Left ventricle myocardium inferior (tissue), 1 donor: ENCODE data around the gene HES5. TPM values are rescaled to one million over a fixed set of nuclear protein-coding genes. Genes with fewer than 3 reads are reported as not detected.
A peak's percentile ranks its signal among the peaks of the same experiment; 100 is the strongest.

Experiments used
- DNase-seq: peaks from one replicate; pipeline ENCODE4 v3.0.0-alpha.2; 2020
- H3K27ac ChIP-seq: fragments of 200-600 bp; replicated peaks from 2 replicates; pipeline ENCODE4 v1.8.0; 2021
- H3K27me3 ChIP-seq: fragments of 200-600 bp; 2 replicates; pipeline ENCODE4 v1.8.0; 2021; ENCODE audit warnings: low read depth
- H3K36me3 ChIP-seq: fragments of 200-600 bp; 2 replicates; pipeline ENCODE4 v1.8.0; 2021
- H3K4me1 ChIP-seq: fragments of 200-600 bp; 2 replicates; pipeline ENCODE4 v1.8.0; 2021
- H3K4me3 ChIP-seq: fragments of 200-600 bp; 2 replicates; pipeline ENCODE4 v1.8.0; 2021; ENCODE audit warnings: mild to moderate bottlenecking, moderate library complexity
- H3K9me3 ChIP-seq: fragments of 200-600 bp; replicated peaks from 2 replicates; pipeline ENCODE4 v1.8.0; 2021
- CTCF ChIP-seq: fragments of 200-600 bp; IDR thresholded peaks from 2 replicates; pipeline ENCODE4 v1.8.0; 2021; ENCODE audit warnings: antibody characterized with exemption, mild to moderate bottlenecking, borderline replicate concordance
- intact Hi-C: fragments of 100-400 bp; cut with micrococcal nuclease; formaldehyde crosslinking; loops from one replicate; pipeline ENCODE4 v1.11.0; 2022
- total RNA-seq: library from RNA; stranded (reverse); fragmentation: NEBNext Ultra II Directional; extraction: Animal tissue kit (Norgen Biotek cat#: 25700); gene quantifications from one replicate; pipeline ENCODE4 v1.2.1, GENCODE V29; 2021
- donor health status: DM: no; HTN: yes; CAD: no; lungs with severe emphysema.

HES5 gene
- total RNA-seq, 1 donor from 2014 or later = 0.63 TPM

DNA sequence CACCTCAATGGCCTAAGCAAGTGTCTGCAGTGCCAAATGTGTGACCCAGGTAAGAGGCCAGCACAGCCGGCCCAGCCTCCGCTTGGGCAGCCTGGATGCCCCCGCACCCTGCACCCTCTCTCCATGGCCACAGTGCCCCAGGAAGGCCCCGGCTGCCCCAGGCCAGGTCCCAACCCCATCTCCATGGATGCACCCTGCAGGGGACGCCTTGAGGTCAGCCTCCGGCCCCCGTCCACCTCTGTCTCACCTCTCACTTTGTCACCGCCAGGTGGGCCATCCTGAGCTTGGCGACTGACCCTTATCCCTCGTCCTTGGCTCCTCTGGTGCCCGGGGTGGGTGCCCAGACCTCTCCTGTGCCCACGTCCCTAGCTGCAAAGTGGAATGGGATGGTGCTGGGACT, 28.4 kb upstream of the HES5 start:
- Histone ChIP-seq H3K36me3 (peaks cover 35% of the 10 kb centered on the region), H3K4me3 (peak overlapping the region; percentile 70), H3K4me1 (peaks cover 61% of the 10 kb centered on the region), H3K27ac (no peak overlapping the region), H3K27me3 (peaks cover 9% of the 10 kb centered on the region), H3K9me3 (no peaks in the 10 kb centered on the region)
- TF ChIP-seq CTCF = no peak
- DNase-seq = no peak
- intact Hi-C loops = no loop called here

DNA sequence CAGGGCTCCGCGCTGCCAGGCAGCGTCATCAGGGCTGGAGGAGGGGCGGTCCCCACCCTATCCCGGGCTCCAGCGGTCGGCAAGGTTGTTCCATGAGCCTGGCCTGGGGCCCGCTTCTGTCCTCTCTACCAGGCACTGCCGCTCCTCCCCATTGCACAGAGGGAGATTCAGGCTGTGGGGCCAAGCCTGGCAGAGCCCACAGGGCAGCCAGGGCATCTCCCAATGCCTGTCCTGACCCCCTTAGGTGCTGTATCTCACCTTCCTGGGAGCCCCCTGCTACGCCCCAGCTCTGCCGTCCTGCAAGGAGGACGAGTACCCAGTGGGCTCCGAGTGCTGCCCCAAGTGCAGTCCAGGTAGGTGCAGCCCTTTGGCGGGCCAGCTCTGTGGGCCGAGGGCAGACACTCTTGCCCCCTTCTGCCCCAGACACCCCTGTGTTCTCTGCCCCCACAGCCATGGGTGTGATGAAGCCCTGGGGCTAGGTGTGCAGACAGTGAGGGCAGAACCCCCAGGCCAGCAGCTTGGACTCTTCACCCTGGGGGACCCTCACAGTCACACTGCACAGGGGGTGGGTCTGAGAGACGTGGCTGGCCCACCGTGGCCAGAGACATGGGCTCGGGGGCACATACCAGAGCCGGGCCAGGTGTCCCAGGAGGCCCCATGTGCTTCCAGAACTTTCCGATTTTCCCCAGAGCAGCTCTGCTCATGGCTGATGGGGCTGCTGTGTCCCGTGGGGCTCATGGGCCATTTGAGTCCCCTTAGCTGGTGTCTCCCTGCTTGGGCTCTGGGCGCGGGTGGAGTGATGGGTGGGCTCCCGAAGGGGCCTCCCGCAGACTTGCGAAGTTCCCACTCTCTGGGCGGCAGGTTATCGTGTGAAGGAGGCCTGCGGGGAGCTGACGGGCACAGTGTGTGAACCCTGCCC, 27.7 kb upstream of the HES5 start:
- Histone ChIP-seq H3K36me3 (peaks cover 30% of the 10 kb centered on the region), H3K4me1 (peaks cover 61% of the 10 kb centered on the region), H3K4me3 (peak overlapping the region; percentile 70), H3K27me3 (peaks cover 9% of the 10 kb centered on the region), H3K27ac (peak overlapping the region; percentile 92), H3K9me3 (no peaks in the 10 kb centered on the region)
- TF ChIP-seq CTCF = no peak
- no peak for DNase-seq
- intact Hi-C loops = no loop called here

GRCh38 chr1:2556678-2557481, 26.8 kb upstream of the HES5 start:
- Histone ChIP-seq H3K4me3 (peak overlapping the region; percentile 70), H3K9me3 (no peaks in the 10 kb centered on the region), H3K4me1 (peaks cover 61% of the 10 kb centered on the region), H3K27ac (peak overlapping the region; percentile 92), H3K27me3 (peaks cover 9% of the 10 kb centered on the region), H3K36me3 (peaks cover 30% of the 10 kb centered on the region)
- no peak for DNase-seq
- intact Hi-C loops = no loop called here
- TF ChIP-seq CTCF = no peak

- Histone ChIP-seq H3K9me3 (no peaks in the 10 kb centered on the region), H3K4me3 (peak within 1 kb of the TSS; percentile 70), H3K27me3 (peaks cover 9% of the 10 kb centered on the region), H3K27ac (peak within 1 kb of the TSS; percentile 92), H3K36me3 (peaks cover 30% of the 10 kb centered on the region), H3K4me1 (peaks cover 61% of the 10 kb centered on the region)
- DNase-seq = no peak
- peak; percentile 9 for TF ChIP-seq CTCF
- intact Hi-C loops = no loop called here
These were observed 26.2 kb upstream of the HES5 start, which contains the start of gene TNFRSF14 for GRCh38 chr1:2556277-2556677. Gene TNFRSF14, plus strand, starts transcription at chr1:2556371. Its CDS starts 294 bp downstream, at chr1:2556665.

- intact Hi-C loops = no loop called here
- peak; percentile 81 for DNase-seq
- Histone ChIP-seq H3K27me3 (peaks cover 9% of the 10 kb centered on the region), H3K4me3 (peak overlapping the region; percentile 70), H3K36me3 (peaks cover 27% of the 10 kb centered on the region), H3K9me3 (no peaks in the 10 kb centered on the region), H3K27ac (peak overlapping the region; percentile 92), H3K4me1 (peaks cover 61% of the 10 kb centered on the region)
- TF ChIP-seq CTCF = no peak
These were observed 25.7 kb upstream of the HES5 start for GRCh38 chr1:2555634-2556276.
